ENCODE results near the gene GAPDHS. TPM values are rescaled to one million over a fixed set of nuclear protein-coding genes. Genes with fewer than 3 reads are reported as not detected.
A peak's percentile ranks its signal among the peaks of the same experiment; 100 is the strongest.

The GAPDHS gene
- total RNA-seq, 1 experiment from 2014 or later = not detected

- RAD21 ChIA-PET (ENCODE audit: low non-redundant PET in 1 of 2, low total read pairs in 2 of 2, uncharacterized antibody in 2 of 2, unreplicated experiment in 2 of 2) = interaction anchor here (0.7 to 1.3 kb wide), 5 partner anchors 14 to 226 kb away, joined by 3 to 8 read pairs (median 4); no protein-coding TSS in a partner anchor
- TF ChIP-seq ELF1 (IDR thresholded peaks at IDR 0.05; ENCODE audit: borderline replicate concordance, low read depth) (no peak), FOSL1 (IDR thresholded peaks at IDR 0.05; ENCODE audit: low read depth) (no peak), CEBPB (IDR thresholded peaks at IDR 0.05; ENCODE audit: low read depth) (no peak), SP1 (IDR thresholded peaks at IDR 0.05; ENCODE audit: low read depth) (no peak), SIN3A (IDR thresholded peaks at IDR 0.05; ENCODE audit: low read depth) (no peak), EGR1 (IDR thresholded peaks at IDR 0.05; ENCODE audit: low read depth) (peak; percentile 91), MAX (IDR thresholded peaks at IDR 0.05) (no peak), ZFX (IDR thresholded peaks at IDR 0.05) (no peak), CTCF (IDR thresholded peaks at IDR 0.05 in 2 of 3, conservative IDR thresholded peaks at IDR 0.05 in 1 of 3; ENCODE audit: borderline replicate concordance in 1 of 3, insufficient read depth in 1 of 3, low read depth in 2 of 3, low read length in 2 of 3) (peak; percentile 81 to 98 (median 90); a peak in 5 of 6 replicates), POLR2AphosphoS5 (IDR thresholded peaks at IDR 0.05; ENCODE audit: low read depth, low read length) (peak; percentile 26; the same call in 1 of the 2 replicates), REST (IDR thresholded peaks at IDR 0.05; ENCODE audit: low read depth) (no peak), RAD21 (IDR thresholded peaks at IDR 0.05; ENCODE audit: low read depth) (peak; percentile 78), EZH2phosphoT487 (IDR thresholded peaks at IDR 0.05; ENCODE audit: borderline replicate concordance) (no peak)
- TF ChIP-seq, protein P1, sequence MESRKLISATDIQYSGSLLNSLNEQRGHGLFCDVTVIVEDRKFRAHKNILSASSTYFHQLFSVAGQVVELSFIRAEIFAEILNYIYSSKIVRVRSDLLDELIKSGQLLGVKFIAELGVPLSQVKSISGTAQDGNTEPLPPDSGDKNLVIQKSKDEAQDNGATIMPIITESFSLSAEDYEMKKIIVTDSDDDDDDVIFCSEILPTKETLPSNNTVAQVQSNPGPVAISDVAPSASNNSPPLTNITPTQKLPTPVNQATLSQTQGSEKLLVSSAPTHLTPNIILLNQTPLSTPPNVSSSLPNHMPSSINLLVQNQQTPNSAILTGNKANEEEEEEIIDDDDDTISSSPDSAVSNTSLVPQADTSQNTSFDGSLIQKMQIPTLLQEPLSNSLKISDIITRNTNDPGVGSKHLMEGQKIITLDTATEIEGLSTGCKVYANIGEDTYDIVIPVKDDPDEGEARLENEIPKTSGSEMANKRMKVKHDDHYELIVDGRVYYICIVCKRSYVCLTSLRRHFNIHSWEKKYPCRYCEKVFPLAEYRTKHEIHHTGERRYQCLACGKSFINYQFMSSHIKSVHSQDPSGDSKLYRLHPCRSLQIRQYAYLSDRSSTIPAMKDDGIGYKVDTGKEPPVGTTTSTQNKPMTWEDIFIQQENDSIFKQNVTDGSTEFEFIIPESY (IDR thresholded peaks at IDR 0.05; ENCODE audit: extremely low read depth, insufficient replicate concordance, low read length) = no peak
- POLR2A ChIA-PET = interaction anchor here (1.0 to 1.3 kb wide), 3 partner anchors 14 to 142 kb away, joined by 4 to 8 read pairs (median 5); no protein-coding TSS in a partner anchor
- CTCF ChIA-PET = interaction anchor here (0.6 to 1.5 kb wide), 15 partner anchors 9 to 226 kb away, joined by 3 to 29 read pairs (median 3); partner anchors contain the start of gene USF2
- H3K9ac ChIP-seq (ENCODE audit: low read length) = no peak overlapping the region
- H3K4me2 ChIP-seq (ENCODE audit: low read length) = peak overlapping the region; percentile 72
- intact Hi-C loops (cut with micrococcal nuclease) = loop anchor here (1.0 kb wide), 1 partner anchor 142 kb away; no protein-coding TSS in a partner anchor
- H4K20me1 ChIP-seq (ENCODE audit: insufficient read depth) = no peaks in the 10 kb centered on the region
- no peaks in the 10 kb centered on the region for H3K79me2 ChIP-seq (ENCODE audit: insufficient read depth, low read length)
- ATAC-seq (peak; percentile 94), DNase-seq (ENCODE audit: low read depth, low spot score) (peak; percentile 35)
- no peaks in the 10 kb centered on the region; the same call in 1 of the 2 replicates for H3K27me3 ChIP-seq (ENCODE audit: insufficient read depth, low read length)
- H3K9me3 ChIP-seq (ENCODE audit: control insufficient read depth in 1 of 2, insufficient read depth in 1 of 2, low read depth in 1 of 2, low read length in 2 of 2) = no peaks in the 10 kb centered on the region
- H3K4me3 ChIP-seq (replicated peaks in 1 of 2; ENCODE audit: low read depth in 1 of 2, low read length in 2 of 2) = peak overlapping the region; percentile 20 to 27; a peak in 3 of 4 replicates
- no TSS peak for BruUV-seq (replicated peaks)
- H3K4me1 ChIP-seq (ENCODE audit: control insufficient read depth in 1 of 2, insufficient read depth in 2 of 2, low read length in 2 of 2) = peaks cover 4 to 11% of the 10 kb centered on the region in 2 experiments; a peak in 3 of 4 replicates
- 0 out of 2 replicates have a peak overlapping the region, but pooled peaks have one; percentile 6 for H3K27ac ChIP-seq (ENCODE audit: low read depth, low read length)
- no peaks in the 10 kb centered on the region for H3K9me2 ChIP-seq (ENCODE audit: insufficient read depth)
- no peak overlapping the region for H2AFZ ChIP-seq (ENCODE audit: low read depth, low read length, poor library complexity, severe bottlenecking)
- H3K36me3 ChIP-seq (ENCODE audit: control insufficient read depth in 1 of 2, insufficient read depth in 2 of 2, low read length in 2 of 2) = peaks cover 8 to 17% of the 10 kb centered on the region in 2 experiments; a peak in 2 of 4 replicates
Measured at GRCh38 chr19:35495107-35496064, 37.9 kb upstream of the GAPDHS start.
